ENCODE measurements around the gene PDHB. TPM values are rescaled to one million over a fixed set of nuclear protein-coding genes. Genes with fewer than 3 reads are reported as not detected.

Gene PDHB
- total RNA-seq, 6 experiments from 2014 or later, result 35.5 to 70.2 (median 47.3) TPM

- H3K27ac ChIP-seq, result no peak overlapping the region
- ATAC-seq (no peak), DNase-seq (no peak)
- H3K4me1 ChIP-seq, result peaks cover 0 to 17% (median 8%) of the 10 kb centered on the region in 4 donors
- H3K27me3 ChIP-seq, result no peaks in the 10 kb centered on the region
- TF ChIP-seq POLR2A (IDR thresholded peaks at IDR 0.05) (no peak), CTCF (IDR thresholded peaks at IDR 0.05) (no peak)
- no peaks in the 10 kb centered on the region for H3K9me3 ChIP-seq
- whole genome bisulfite sequencing (ENCODE audit: insufficient coverage, low coverage, low lambda C conversion rate, missing lambda C conversion rate), result 78% methylated on average over 1 of the region's 2 CpGs
- intact Hi-C loops (cut with DNase I), result loop anchor here (5.0 to 10.0 kb wide), 3 partner anchors 84 to 231 kb away; partner anchors contain the start of gene PXK (in 1 of the 2)
- H3K36me3 ChIP-seq, result peaks cover 0 to 2% (median 0%) of the 10 kb centered on the region in 4 donors
- no peak overlapping the region for H3K4me3 ChIP-seq
Observed at GRCh38 chr3:58416191-58416590, 17.4 kb downstream of the PDHB start.

- intact Hi-C loops (cut with DNase I), result loop anchor here (5.0 to 10.0 kb wide), 4 partner anchors 82 to 230 kb away; partner anchors contain the start of gene PXK (in 1 of the 2)
- H3K27ac ChIP-seq, result no peak overlapping the region
- no peak overlapping the region for H3K4me3 ChIP-seq
- no peaks in the 10 kb centered on the region for H3K27me3 ChIP-seq
- H3K9me3 ChIP-seq, result no peaks in the 10 kb centered on the region
- H3K4me1 ChIP-seq, result peaks cover 0 to 21% (median 8%) of the 10 kb centered on the region in 4 donors
- ATAC-seq, result peak; percentile 71 to 85 (median 82)
- peaks cover 0 to 5% (median 1%) of the 10 kb centered on the region in 4 donors for H3K36me3 ChIP-seq
- no peak for DNase-seq
- TF ChIP-seq CTCF (IDR thresholded peaks at IDR 0.05) (peak; percentile 77 to 87 (median 80)), POLR2A (IDR thresholded peaks at IDR 0.05) (no peak)
Observed at GRCh38 chr3:58414538-58415197, 19.0 kb downstream of the PDHB start.

- Histone ChIP-seq H3K4me3 (no peak overlapping the region), H3K4me1 (peaks cover 0 to 13% (median 9%) of the 10 kb centered on the region in 4 donors), H3K27ac (no peak overlapping the region), H3K9me3 (no peaks in the 10 kb centered on the region), H3K36me3 (peaks cover 0 to 7% (median 1%) of the 10 kb centered on the region in 4 donors), H3K27me3 (no peaks in the 10 kb centered on the region)
- TF ChIP-seq POLR2A (IDR thresholded peaks at IDR 0.05), result no peak
- no peak for TF ChIP-seq CTCF (IDR thresholded peaks at IDR 0.05)
- intact Hi-C loops (cut with DNase I), result loop anchor here (5.0 to 10.0 kb wide), 3 partner anchors 95 to 227 kb away; no protein-coding TSS in a partner anchor
- DNase-seq (no peak), ATAC-seq (no peak)
- 80% methylated on average over 7 of the region's 8 CpGs for WGBS (ENCODE audit: insufficient coverage, low coverage, low lambda C conversion rate, missing lambda C conversion rate)
Observed at GRCh38 chr3:58411851-58412830, 21.5 kb downstream of the PDHB start.

- Histone ChIP-seq H3K9me3 (no peaks in the 10 kb centered on the region), H3K4me3 (no peak overlapping the region), H3K4me1 (peaks cover 0 to 8% (median 7%) of the 10 kb centered on the region in 4 donors), H3K36me3 (peaks cover 0 to 7% (median 2%) of the 10 kb centered on the region in 4 donors), H3K27ac (no peak overlapping the region), H3K27me3 (no peaks in the 10 kb centered on the region)
- intact Hi-C loops (cut with DNase I), result loop anchor here (5.0 to 10.0 kb wide), 3 partner anchors 94 to 226 kb away; no protein-coding TSS in a partner anchor
- no peak for DNase-seq
- no peak for TF ChIP-seq POLR2A (IDR thresholded peaks at IDR 0.05)
- TF ChIP-seq CTCF (IDR thresholded peaks at IDR 0.05), result no peak
- 100% methylated on average over 3 of the region's 3 CpGs for WGBS (ENCODE audit: insufficient coverage, low coverage, low lambda C conversion rate, missing lambda C conversion rate)
- ATAC-seq, result no peak
Observed at GRCh38 chr3:58411036-58411435, 22.6 kb downstream of the PDHB start.

Data from right lobe of liver (tissue), 6 donors.